ENCODE measurements around the gene RC3H2.
A peak's percentile ranks its signal among the peaks of the same experiment; 100 is the strongest.
"Not testable (repeated sequence)": the region's sequence is repeated elsewhere in the genome, so short reads cannot be mapped to it uniquely, and the experiment has no call there.

Gene RC3H2

DNA sequence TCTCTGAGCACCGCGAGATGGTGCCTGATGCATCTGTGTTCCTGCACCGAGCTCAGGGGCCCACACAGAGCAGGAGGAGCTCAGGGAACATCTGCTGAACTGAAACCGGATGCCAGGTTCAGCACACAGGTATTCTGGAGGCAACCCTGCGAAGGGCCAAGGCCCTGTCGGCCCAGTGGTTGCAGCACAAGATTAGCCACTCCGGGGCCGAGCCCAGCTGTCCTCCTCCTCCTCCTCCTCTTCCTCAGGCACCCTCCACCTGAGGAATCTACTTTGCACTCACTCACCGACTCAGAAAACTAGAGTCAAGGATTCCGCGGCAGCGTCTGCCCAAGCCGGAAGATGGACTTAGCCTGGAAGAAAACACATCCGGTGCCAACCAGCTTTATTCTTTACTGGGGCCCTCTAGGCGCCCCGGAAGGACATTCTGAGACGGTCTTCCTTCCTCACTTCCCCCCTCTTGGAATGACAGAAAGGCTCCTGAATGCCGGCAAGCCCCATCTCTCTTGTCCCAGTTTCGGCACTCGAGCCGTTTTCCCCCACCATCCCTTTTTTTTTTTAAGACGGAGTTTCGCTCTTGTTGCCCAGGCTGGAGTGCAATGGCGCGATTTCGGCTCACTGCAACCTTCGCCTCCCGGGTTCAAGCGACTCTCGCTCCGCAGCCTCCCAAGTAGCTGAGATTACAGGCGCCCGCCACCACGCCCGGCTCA, 8.0 kb upstream of the RC3H2 start, which contains the start of gene ZBTB6:
Gene ZBTB6 (minus strand): TSS at position 360 of the 710 bp plus-strand sequence. CDS start 1,251 bp downstream, outside the sequence.
- DNase-seq = peak; percentile 92

- DNase-seq = no peak
Observed at GRCh38 chr9:122912671-122912963, 7.5 kb upstream of the RC3H2 start.

- DNase-seq = not testable (repeated sequence)
Observed at GRCh38 chr9:122906122-122906521, 963 bp upstream of the RC3H2 start.

DNA sequence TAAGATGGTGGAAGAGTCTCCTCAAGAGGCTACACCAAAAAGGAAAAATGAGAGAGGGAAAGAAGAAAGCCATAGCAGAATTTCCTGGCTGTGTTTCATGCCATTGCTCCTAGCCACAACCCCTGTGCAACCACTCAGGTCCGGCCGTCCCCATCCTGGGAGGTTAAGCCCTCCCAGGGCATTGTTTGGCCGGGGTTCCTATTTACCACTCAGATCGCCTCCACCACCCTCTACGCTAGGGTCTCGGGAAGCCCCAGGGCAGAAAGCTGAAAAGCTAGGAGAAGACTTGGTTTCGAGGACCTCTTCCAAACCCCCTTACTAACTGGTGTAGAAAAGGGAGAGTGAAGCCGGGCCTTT, 715 bp downstream of the RC3H2 start:
- peak; percentile 73 for DNase-seq

- peak; percentile 62 for DNase-seq
Observed at GRCh38 chr9:122900791-122901190, 4.4 kb downstream of the RC3H2 start.

- DNase-seq = no peak
Observed at GRCh38 chr9:122897969-122898368, 7.2 kb downstream of the RC3H2 start.

DNA sequence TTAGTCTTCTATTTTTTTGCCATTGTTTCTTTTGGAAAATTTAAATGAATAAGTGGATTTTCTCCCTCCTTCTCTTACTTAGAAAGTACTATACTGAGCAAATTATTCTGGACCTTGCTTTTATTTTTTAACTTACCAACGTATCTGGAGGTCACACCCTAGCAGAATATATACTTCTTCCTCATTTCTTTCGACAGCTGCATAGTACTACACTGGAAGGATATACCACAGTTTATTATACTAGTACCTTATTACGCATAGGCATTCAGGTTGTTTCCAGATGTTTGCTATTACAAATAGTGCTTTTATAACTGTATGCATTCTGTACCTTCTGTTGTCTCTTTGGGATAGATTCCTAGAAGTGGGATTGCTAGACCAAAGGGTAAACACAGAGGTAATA, 16.7 kb downstream of the RC3H2 start:
- DNase-seq = no peak

- DNase-seq = peak; percentile 9
Observed at GRCh38 chr9:122883125-122883524, 22.0 kb downstream of the RC3H2 start.

DNA sequence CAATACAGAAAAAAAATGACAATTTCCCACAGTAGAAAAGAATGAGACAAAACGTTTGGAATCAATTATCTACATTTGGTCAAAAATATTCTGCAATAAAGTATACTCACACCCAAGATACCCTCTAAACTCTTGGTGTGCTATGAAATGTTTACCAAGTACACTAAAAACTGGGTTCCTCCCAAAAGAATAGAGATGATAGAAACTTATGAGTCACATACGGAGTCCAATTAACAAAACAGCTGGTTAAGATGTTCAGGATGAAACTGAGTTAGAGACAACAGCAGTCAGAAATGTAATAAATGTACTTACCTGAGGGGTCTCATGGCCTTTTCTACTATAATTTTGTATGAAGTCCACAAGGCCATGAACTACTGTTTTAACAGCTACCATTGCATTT, 25.7 kb downstream of the RC3H2 start:
- no peak for DNase-seq

DNA sequence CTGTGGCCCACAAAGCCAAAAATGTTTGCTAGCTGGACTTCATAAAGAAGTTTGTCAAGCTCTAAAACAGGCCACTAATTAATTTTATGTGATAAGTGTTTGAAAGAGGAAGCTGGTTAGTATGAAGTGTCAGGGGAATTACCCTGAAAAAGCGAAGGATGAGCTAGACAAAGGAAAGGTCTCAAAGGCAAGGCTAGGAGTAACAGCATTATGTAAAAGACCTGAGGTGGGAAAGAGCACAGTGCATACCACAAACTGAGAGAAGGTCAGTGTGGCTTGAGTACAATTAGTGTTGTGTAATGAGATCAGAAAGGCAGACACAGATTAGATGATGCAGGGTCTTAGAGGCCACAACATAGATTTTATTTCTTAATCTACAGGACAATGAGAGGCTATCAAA, 29.6 kb downstream of the RC3H2 start:
- no peak for DNase-seq

DNA sequence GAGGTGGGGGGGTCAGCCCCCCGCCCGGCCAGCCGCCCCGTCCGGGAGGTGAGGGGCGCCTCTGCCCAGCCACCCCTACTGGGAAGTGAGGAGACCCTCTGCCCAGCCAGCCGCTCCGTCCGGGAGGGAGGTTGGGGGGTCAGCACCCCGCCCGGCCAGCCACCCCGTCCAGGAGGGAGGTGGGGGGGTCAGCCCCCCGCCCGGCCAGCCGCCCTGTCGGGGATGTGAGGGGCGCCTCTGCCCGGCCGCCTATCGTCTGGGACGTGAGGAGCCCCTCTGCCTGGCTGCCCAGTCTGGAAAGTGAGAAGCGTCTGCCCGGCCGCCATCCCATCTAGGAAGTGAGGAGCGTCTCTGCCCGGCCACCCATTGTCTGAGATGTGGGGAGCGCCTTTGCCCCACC, 37.9 kb downstream of the RC3H2 start:
- not testable (repeated sequence) for DNase-seq

GRCh38 chr9:122866079-122866478, 39.1 kb downstream of the RC3H2 start:
- DNase-seq = no peak

GRCh38 chr9:122865300-122865699, 39.9 kb downstream of the RC3H2 start:
- DNase-seq = no peak

DNA sequence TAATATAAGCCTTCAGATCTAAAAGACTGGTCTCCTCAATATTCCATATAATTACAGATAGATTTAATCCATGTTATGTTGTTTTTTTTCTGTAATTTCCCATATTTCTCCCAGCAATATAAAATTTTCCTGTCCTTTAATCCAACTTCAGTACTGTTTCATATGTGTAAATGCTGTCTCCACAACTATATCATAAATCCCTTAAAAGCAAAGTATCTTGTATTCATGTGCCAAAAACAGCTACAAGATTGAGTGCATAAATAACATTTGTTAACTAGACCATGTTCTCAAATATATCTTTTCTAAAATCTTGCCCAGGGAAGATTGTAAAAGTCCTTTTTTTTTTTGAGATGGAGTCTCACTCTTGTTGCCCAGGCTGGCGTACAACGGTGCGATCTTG, 41.8 kb downstream of the RC3H2 start:
- DNase-seq = no peak

DNA sequence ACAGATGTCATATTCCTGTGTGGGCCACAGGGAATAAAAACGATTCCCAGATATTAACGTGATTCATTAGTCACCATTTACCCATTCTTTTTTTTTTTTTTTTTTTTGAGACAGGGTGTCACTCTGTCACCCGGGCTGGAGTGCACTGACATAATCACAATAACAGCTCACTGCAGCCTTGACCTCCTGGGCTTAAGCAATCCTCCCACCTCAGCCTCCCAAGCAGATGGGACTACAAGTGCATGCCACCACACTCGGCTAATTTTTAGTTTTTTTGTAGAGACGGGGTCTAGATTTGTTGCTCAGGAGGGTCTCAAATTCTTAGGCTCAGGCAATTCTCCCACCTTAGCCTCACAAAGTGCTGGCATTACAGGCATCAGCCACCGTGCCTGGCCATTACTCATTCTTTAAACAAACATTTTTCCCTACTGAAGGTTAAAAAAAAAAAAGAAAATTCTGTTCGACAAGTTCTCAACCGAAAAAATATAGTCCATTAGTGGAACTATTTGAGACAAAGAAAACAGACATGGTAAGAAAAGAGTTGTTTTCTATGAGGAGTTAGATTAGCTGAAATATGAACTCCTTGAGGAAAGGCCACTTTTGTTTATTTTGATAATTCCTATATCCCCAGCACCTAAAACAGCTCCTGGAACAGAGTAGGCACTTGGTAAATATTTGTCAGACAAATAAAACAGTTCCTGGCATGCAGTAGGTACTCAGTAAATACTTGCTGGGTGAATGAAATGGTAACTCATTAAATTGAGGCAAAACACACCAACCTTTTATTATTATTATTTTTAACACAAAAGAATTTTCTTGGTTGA, 44.6 kb downstream of the RC3H2 start:
- no peak for DNase-seq

GRCh38 chr9:122857815-122858214, 47.3 kb downstream of the RC3H2 start:
- peak; percentile 52 for DNase-seq

- not testable (repeated sequence) for DNase-seq
Observed at GRCh38 chr9:122852085-122852786, 52.9 kb downstream of the RC3H2 start.

DNA sequence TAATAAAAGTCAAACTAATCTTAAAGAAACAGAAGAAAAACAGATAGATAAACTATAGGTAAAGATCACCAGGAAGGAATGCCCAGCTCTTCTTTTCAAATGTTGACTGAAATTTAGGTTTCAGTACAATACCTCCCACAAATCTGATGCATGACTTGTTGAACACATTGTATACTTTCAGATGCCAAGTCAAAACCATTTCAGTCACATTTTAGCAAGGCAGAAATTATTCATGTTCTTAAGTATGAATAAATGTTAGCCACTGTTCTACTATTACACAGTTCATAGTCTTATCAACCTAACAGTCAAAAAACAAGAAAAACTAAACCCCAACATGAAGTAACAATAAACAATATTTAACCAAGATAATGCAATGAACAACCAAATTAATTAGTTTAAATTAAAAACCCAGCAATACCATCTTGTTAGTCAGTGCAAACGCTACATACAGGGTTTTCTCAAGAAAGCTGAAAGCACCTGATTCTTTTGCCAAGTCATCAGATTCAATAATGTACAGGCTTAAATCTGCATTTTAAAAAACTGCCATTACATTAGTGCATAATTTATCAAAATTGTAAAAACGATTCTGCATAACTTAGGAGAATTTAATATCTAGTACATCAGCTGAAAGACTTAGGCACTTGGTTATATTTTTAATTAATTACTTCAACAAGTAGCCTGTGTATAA, 56.8 kb downstream of the RC3H2 start:
- DNase-seq = no peak

GRCh38 chr9:122846371-122846940, 58.7 kb downstream of the RC3H2 start:
- no peak for DNase-seq

DNA sequence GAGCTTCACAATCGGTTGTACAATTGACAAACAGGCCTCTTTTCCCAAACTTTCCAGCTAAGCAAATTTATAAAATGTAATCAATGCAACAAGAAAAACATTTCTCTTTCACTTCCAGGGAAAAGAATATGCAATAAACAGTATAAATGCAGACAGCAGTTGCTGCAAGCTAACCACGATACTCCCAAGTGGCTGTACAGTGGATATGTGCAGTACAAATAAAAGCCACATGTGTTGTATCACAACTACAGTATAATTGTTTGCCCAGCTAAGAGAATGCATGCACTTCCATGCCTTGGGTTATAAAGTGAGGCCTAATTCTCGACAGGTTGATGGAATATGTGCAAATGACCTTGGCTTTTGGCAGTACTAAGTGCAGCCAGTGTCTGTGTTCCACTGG, 60.0 kb downstream of the RC3H2 start:
- DNase-seq = no peak

DNA sequence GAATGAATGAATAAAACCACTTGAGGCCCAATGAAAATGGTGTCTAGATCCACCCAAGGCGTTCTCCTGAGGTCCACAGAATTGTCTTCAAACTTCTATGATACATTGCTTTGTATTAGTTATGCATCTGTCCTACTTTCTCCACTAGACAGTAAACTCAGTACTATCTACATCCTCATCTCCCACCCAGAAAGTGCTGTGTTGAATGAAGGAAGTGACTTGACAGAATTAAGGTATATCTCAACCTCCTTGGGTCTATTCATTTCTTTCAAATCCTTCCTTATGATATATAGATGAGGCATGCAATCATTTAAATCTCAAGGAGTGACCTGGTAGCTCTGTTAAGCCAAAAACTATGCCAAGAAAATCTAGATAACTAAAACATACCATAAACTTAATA, 61.0 kb downstream of the RC3H2 start:
- peak; percentile 8 for DNase-seq

- no peak for DNase-seq
Observed at GRCh38 chr9:122841501-122841900, 63.7 kb downstream of the RC3H2 start.

- not testable (repeated sequence) for DNase-seq
Observed at GRCh38 chr9:122838441-122838840, 66.7 kb downstream of the RC3H2 start.

All from OCI-M1 (cell line).